OCI-LY3 (cell line): Measurements from ENCODE around the gene ACE.

ENCODE experiments used
- H2AFZ ChIP-seq: fragments of 200-600, 300-600 bp; shearing (Covaris generic); 2 replicates; pipeline ENCODE4 v1.6.0; 2014; ENCODE audit warnings: antibody characterized with exemption, low read depth, low read length
- H3K27ac ChIP-seq: fragments of 200-600, 300-600 bp; sonication (generic); 2 replicates; pipeline ENCODE4 v1.5.1; 2014; ENCODE audit warnings: mild to moderate bottlenecking, low read length, moderate library complexity, mixed read lengths
- H3K27me3 ChIP-seq: fragments of 200-600, 300-600 bp; sonication (generic); 2 replicates; pipeline ENCODE4 v1.6.1; 2014; ENCODE audit warnings: low read depth, low read length, mixed read lengths
- H3K36me3 ChIP-seq: fragments of 200-600, 300-600 bp; sonication (generic); replicated peaks from 2 replicates; pipeline ENCODE3; 2014; ENCODE audit warnings: low read depth, low read length, mixed read lengths
- H3K4me1 ChIP-seq: fragments of 300-600, 200-600 bp; sonication (generic); 2 replicates; pipeline ENCODE4 v1.6.1; 2014; ENCODE audit warnings: low read length, mixed read lengths
- H3K4me2 ChIP-seq: fragments of 200-600, 300-600 bp; sonication (generic); 2 replicates; pipeline ENCODE4 v1.6.1; 2014; ENCODE audit warnings: low read length, mixed read lengths
- H3K4me3 ChIP-seq: fragments of 300-600, 200-600 bp; sonication (generic); 2 replicates; pipeline ENCODE4 v1.5.1; 2014; ENCODE audit warnings: antibody characterized with exemption, mild to moderate bottlenecking, low read length, moderate library complexity
- H3K79me2 ChIP-seq: fragments of 300-600, 200-600 bp; shearing (Covaris generic); 2 replicates; pipeline ENCODE4 v1.6.1; 2014; ENCODE audit warnings: mild to moderate bottlenecking, low read length, mixed read lengths
- H3K9ac ChIP-seq: fragments of 300-600, 200-600 bp; shearing (Covaris generic); 2 replicates; pipeline ENCODE4 v1.6.0; 2014; ENCODE audit warnings: mild to moderate bottlenecking, low read length, moderate library complexity
- H3K9me3 ChIP-seq: fragments of 200-600, 300-600 bp; shearing (Covaris generic); 2 replicates; pipeline ENCODE4 v1.6.1; 2014; ENCODE audit warnings: low read length, mixed read lengths; ENCODE audit not compliant: insufficient read depth
- H4K20me1 ChIP-seq: fragments of 200-600, 300-600 bp; sonication (generic); 2 replicates; pipeline ENCODE4 v1.6.1; 2016; ENCODE audit warnings: low read length, mixed read lengths; ENCODE audit not compliant: insufficient read depth
- CTCF ChIP-seq: fragments of 200-600, 300-600 bp; sonication (generic); IDR thresholded peaks from 2 replicates; pipeline ENCODE4 v1.5.1; 2014; ENCODE audit warnings: antibody characterized with exemption, low read length, low read depth
- EZH2phosphoT487 ChIP-seq: fragments of 200-600 bp; shearing (Covaris generic); IDR thresholded peaks from 2 replicates; pipeline ENCODE4 v1.6.1; 2018; ENCODE audit warnings: antibody characterized with exemption, mixed run types, low read depth

Gene ACE

GRCh38 chr17:63438092-63439051 lies 38.5 kb upstream of the ACE start:
- H3K9ac ChIP-seq = no peak overlapping the region
- no peak overlapping the region for H3K27ac ChIP-seq
- no peaks in the 10 kb centered on the region for H3K4me1 ChIP-seq
- no peak overlapping the region for H3K4me3 ChIP-seq
- no peaks in the 10 kb centered on the region for H3K79me2 ChIP-seq
- H2AFZ ChIP-seq = no peak overlapping the region
- H3K9me3 ChIP-seq = no peaks in the 10 kb centered on the region
- H3K4me2 ChIP-seq = no peak overlapping the region
- no peaks in the 10 kb centered on the region for H4K20me1 ChIP-seq
- no peaks in the 10 kb centered on the region for H3K27me3 ChIP-seq
- H3K36me3 ChIP-seq = no peaks in the 10 kb centered on the region
- TF ChIP-seq CTCF = no peak
- no peak for TF ChIP-seq EZH2phosphoT487

GRCh38 chr17:63439687-63440086 lies 37.2 kb upstream of the ACE start:
- no peaks in the 10 kb centered on the region for H3K27me3 ChIP-seq
- no peaks in the 10 kb centered on the region for H3K36me3 ChIP-seq
- TF ChIP-seq EZH2phosphoT487 (no peak), CTCF (no peak)
- no peaks in the 10 kb centered on the region for H4K20me1 ChIP-seq
- H3K4me1 ChIP-seq = no peaks in the 10 kb centered on the region
- no peaks in the 10 kb centered on the region for H3K9me3 ChIP-seq
- H3K9ac ChIP-seq = no peak overlapping the region
- H3K27ac ChIP-seq = no peak overlapping the region
- H2AFZ ChIP-seq = no peak overlapping the region
- H3K4me3 ChIP-seq = no peak overlapping the region
- H3K79me2 ChIP-seq = no peaks in the 10 kb centered on the region
- H3K4me2 ChIP-seq = no peak overlapping the region

- Histone ChIP-seq H3K27me3 (no peaks in the 10 kb centered on the region), H2AFZ (no peak overlapping the region), H3K9ac (no peak overlapping the region), H3K79me2 (no peaks in the 10 kb centered on the region), H3K4me1 (no peaks in the 10 kb centered on the region), H3K27ac (no peak overlapping the region), H3K4me2 (no peak overlapping the region), H3K9me3 (no peaks in the 10 kb centered on the region), H3K36me3 (no peaks in the 10 kb centered on the region), H4K20me1 (no peaks in the 10 kb centered on the region), H3K4me3 (no peak overlapping the region)
- TF ChIP-seq EZH2phosphoT487 (no peak), CTCF (no peak)
These were observed 36.6 kb upstream of the ACE start for GRCh38 chr17:63440127-63440769.

- TF ChIP-seq EZH2phosphoT487 (no peak), CTCF (no peak)
- no peak overlapping the region for H3K4me3 ChIP-seq
- H3K4me2 ChIP-seq = no peak overlapping the region
- no peak overlapping the region for H3K27ac ChIP-seq
- H3K9me3 ChIP-seq = no peaks in the 10 kb centered on the region
- H2AFZ ChIP-seq = no peak overlapping the region
- H3K79me2 ChIP-seq = no peaks in the 10 kb centered on the region
- no peaks in the 10 kb centered on the region for H4K20me1 ChIP-seq
- no peaks in the 10 kb centered on the region for H3K4me1 ChIP-seq
- H3K9ac ChIP-seq = no peak overlapping the region
- no peaks in the 10 kb centered on the region for H3K36me3 ChIP-seq
- no peaks in the 10 kb centered on the region for H3K27me3 ChIP-seq
These were observed 36.0 kb upstream of the ACE start for GRCh38 chr17:63440770-63441335.
